Measurements from ENCODE around the gene C16orf95.

C16orf95 gene

DNA sequence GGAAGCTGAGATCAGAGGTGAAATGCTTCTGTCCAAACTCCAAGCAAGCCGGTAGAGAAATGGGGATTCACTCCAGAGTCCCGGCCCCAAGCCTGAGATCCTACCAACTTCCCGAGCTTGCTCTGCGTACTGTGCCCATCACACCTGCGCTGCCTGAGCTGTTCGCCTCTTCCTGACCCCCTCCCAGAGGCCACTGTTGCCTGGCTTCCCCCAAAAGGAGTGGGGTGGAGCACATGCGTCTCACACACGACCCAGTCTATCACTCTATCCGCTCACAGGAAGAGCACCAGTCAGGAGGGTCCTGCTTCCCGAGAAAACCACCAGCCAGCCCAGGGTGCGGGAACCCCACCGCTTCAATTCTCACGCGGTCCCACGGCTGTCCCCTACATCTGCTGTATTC is 13.5 kb upstream of the C16orf95 start:
- DNase-seq: no peak

DNA sequence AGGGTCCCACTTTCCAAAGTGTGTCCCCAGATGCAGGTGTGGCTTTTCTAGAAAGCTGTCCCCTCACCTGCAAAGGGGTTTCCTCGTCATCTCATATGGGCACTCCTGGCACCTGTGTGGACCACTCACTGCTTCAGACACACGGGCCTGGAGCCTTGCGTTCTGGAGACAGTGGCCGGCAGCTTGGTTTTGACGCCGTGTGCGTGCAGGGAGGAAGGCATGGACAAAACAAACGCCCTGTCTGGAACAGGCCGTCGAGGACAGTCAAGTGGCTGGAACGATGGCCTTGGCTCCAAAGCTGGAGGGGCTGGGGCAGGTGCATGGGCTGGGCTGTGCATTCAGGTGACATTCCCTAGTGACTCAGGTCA is 13.0 kb upstream of the C16orf95 start:
- DNase-seq: no peak

DNA sequence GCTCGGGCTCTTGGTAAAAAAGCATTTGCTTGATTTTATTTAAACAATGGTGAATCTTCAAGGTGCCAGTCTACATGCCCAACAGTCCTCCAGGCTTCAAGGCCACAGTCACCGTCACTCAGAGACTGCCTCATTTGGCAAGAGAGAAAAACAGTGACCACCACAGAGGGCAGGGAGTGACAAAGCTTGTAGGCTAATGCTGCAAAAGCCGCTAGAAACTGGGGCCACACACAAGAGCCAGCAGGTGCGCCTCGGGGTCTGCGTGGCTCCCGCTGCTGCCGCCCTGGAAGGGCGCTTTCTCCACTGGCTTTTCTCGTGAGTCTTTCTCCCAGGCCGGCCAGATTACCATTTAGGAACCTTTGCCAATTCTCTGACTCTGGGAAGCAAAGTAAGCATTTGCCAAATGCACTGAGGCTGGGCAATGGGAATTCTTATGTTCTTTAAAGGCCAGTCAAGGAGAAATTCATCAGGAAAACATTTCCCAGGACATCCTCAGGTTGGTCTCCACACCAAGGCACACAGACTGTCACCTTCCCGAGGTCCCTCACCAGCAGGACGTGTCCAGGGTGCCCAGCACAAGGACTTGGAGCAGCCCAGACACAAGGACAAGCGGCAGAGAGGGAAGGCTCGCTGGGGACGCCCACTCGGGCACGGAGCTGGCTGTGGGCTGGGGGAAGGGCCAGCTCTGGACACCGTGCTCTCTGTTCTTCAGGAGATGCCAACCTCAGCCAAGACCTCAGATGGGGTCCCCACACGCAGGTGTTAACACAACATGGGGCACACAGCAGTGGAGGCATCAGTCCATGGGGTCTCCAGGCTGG is 12.5 kb upstream of the C16orf95 start:
- no peak for DNase-seq

DNA sequence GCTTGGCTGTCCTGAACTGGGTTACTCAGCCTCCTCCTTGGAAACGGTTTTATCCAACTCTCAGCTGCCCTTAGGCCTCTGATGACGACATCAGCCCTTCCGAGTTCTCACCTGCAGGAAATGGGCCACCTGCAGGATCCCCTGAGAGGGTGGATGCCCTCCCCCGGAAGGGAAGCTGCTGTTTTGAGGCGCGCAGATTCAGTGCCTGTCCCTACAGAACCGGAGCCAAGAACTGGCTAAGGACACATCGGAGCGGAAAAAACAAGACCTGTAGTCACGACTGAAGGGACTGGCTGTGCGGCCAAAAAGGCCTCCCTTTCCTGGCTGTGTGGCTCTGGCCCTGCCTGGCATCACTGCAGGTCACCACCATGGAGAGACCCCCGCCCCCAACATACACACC is 11.7 kb upstream of the C16orf95 start:
- no peak for DNase-seq

DNA sequence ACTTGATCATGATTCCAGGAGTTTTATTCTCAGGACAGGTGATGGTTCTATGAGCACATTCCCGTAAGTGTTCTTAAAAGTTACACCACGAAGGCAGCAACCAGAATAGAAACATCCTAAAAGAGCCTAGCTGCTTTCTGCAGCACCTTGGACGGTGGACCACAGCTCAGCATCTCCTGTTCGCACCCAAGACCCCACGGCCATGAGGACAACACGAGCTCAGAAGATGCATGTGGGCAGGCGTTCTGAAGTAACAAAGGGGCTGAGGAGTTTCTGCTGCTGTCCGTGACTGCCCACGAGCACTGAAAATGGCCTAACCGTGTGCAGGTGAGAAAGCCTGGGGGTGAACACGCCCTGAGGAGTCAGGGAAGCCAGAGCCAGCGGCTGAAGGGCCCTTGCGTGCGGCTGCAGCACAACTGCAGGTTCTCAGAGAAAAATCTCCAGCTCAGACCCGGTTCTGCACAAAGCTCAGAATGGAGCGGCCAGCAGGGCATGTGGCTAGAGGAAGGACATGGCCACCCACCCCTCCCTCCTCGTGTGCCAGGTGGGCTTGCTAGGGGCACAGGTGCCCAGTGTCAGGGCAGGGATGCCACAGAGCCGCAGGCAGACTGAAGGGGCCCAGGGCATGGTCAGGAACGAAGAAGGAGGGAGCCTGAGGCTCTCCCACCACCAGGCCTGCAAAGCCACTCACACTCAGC is 10.8 kb upstream of the C16orf95 start:
- no peak for DNase-seq

DNA sequence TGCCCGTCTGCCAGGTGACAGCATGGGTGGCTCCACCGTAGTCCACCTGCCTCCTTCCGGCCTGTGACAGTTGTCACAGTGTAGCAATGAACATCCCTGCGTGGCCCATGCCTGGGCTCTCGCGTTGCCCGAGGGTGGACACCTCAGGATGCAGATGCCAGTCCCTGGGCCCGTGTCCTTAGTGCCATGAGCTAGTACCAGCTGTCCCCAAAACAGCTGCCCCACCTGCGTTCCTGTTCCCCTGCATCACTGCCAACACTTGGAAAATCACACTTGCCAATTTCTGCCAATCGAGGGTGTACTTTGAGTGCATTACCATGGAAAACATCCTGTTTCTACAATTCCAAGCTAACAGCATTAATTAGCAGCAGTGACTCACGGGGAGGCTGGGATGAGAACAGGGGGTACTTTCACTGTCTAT is 9.0 kb upstream of the C16orf95 start:
- no peak for DNase-seq

DNA sequence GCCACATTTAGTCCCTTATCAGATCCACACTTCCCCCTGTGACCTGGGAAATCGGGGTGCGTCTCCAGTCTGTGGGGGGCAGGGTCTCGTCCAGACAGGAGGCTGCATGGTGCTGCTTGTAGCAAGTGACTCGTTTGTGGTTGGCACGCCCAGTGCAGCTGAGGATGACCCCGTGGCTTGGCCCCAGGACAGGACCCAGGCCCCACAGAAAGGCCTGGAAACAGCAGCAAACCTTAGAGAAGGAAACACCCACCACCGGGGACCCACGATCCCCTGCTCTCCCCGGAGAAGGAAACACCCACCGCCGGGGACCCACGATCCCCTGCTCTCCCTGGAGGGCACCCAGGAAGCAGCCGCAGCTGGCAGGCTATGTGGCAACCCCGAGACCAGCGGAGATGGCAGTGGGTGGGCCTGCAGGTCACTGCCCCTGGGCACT is 8.2 kb upstream of the C16orf95 start:
- no peak for DNase-seq

DNA sequence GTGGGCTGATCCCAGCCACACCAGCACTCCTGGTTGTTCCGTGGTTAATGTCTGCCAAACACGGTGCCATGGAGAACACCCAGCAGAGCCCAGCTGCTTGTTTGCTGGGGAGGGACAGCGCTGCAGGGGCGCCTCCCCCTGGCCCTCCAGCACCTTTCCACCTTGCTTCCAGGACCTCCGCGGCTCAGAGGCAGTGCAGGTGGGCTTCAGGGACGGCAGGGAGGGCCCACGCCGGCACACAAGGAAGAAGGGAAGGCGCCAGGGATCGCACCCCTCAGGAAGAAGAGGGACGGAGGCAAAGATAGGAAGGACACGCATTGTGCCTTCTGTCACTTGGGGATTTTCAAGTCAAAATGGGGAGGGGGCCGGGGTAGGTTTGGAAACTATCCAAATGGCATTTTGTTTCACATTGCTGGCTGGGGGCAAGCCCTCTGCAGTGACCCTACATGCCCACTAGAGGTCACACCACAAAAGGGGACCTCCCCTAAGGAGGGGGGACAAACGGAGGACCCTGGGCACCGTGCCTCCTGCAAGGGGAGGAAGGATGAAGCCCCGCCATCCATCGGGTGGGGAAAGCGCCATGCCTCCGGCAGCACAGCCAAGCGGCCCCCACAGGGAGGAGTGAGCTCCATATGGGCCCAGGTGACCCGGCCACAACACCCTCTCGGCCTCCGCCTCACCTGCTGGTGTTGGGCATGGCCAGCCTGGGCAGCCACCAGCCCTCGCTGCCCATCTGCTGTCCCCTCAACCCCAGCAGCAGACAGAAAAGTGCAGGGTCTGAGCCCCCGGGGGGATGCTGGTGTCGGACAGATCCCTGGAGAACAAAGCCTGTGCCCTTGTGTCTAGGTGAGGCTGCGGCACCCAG is 7.5 kb upstream of the C16orf95 start:
- DNase-seq: peak; percentile 46

DNA sequence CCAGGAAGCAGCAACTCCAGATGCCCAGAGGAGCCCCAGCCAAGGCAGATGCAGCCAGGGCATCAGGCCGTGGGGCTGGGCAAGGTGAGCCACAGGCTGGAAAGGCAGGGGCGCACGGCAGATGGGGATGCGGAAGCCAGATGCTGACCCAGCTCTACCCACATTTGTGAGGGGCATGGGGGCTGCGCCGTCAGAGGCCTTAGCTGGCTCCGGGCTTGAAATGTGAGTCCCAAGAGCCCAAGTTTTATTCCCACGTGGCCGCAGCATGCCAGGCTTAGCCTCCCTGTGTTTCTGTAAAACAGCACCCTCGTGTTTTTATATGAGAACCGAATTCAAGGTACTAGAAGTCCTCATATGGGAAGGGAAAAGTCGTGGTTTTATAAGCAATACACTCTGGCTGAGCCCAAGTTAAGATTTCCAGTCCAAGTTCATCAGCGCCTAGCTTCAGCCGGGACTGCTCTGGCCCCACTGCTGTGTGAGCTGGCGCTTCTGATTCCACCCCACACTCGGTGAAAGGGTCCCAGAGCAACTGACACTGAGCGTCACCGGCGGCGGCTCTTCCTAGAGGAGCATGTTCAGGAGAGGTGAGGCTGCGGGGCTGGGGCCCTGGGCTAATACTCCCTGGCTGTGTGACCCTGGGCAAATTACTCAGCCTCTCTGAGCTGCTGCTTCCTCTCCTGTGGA is 6.7 kb upstream of the C16orf95 start:
- DNase-seq: no peak

DNA sequence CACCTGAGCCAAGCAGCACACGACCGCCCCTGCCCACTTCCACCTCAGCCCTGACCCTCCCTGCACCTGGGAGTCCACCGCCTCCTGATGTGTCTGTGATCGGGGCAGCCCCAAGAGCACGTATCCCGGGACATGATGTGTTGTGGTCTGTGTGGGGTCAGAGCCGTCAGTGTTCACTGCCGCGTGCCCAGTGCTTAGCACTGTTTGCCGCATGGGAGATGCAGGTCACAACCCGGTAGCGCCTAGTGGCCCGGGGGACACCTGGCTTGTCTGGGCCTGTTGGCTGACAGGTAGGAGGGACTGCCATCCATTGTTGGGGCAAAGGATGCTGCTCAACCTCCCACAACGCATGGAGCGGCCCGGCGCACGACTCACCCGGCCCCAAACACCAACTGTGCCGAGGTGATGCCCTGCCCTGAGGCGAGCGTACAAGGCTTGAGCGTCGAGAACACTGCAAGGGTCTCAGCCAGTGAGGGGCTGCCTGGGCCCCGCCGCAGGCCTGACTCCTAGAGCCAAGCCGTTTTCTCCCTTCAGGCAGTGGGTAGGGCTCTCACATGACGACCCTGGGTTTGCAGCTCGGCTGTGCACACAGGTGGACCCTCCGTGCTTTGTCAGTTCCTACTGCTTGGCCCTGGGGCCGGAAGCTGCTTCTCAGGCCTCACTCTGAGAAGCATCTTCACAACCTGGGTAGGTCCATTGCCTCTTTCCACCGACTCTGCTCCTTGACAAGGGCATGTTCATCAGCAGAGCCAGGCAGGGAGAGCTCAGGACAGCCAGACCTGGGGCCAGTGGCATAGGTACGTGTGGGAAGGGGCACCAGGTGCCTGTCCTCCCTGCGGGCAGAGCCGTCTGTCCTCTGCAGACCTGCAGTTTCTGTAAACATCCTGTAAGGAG is 5.9 kb upstream of the C16orf95 start:
- DNase-seq: no peak

DNA sequence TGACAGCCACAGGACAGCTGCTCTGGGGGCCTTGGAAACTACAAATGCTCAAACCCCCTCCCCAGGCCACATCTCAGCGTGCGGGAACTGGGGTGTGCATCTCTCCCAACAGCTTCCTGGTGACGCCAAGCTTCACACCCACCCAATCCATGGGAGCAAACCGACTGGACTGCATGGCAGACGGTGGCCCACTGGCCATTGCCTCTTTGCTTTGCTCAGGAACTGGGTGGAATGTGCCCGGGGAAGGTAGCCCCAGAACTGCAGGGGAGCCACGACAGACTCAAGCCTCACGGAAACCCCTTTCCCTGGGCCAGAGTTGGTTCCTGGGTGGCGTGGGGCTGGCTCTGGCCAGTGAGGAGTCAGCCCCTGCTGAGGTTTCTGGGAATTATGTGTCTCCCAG is 5.2 kb upstream of the C16orf95 start:
- DNase-seq: no peak

DNA sequence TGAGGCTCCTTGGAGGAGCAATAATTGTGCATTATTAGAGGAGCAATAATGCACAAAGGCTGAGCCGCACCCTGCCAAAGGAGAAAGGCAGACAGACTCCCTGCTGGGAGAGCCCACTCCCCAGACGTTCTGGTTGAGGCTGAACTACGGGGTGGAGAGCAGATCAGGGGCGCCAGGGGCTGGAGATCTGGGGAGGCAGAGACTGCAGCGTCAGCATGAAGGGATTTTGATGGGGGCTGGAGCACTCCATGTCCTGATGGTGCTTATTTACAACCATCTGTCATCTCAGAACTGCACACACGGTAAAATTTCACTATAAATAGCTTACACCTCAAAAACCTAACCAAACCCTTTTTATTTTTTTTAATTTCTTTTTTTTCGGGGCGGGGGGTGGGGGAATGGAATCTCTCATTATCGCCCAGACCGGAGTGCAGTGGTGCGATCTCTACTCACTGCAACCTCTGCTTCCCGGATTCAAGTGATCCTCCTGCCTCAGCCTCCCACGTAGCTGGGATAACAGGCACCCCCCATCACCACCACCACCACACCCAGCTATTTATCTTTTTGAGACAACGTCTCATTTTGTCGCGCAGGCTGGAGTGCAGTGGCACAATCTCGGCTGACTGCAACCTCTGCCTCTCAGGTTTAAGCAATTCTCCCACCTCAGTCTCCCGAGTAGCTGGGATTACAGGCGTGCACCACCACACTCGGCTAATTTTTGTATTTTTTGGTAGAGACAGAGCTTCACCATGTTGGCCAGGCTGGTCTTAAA is 4.3 kb upstream of the C16orf95 start:
- DNase-seq: no peak

DNA sequence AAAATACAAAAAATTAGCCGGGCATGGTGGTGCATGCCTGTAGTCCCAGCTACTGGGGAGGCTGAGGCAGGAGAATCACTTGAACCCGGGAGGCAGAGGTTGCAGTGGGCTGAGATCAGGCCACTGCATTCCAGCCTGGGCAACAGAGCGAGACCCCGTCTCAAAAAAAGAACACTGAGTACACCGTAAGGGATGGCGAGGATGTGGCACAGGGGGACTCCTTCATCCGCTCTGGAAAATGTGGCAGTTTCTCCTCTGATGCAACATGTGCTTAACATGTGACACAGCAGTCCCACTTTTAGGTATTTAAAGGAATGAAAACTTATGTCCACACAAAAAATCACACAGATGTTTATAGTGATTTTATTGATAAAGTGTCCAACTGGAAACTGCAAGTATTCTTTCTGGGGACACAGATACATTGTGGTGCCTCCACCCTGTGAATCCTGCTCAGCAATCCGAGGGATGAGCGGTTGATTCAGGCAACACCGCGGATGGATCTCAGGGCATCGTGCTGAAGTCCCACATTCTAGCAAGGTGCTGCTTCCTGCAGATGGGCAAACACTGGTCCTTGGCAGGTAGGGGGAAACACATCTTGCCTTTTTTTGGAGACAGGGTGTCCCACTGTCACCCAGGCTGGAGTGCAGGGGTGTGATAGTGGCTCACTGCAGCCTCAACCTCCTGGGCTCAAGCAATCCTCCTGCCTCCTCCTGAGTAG is 3.5 kb upstream of the C16orf95 start:
- no peak for DNase-seq

DNA sequence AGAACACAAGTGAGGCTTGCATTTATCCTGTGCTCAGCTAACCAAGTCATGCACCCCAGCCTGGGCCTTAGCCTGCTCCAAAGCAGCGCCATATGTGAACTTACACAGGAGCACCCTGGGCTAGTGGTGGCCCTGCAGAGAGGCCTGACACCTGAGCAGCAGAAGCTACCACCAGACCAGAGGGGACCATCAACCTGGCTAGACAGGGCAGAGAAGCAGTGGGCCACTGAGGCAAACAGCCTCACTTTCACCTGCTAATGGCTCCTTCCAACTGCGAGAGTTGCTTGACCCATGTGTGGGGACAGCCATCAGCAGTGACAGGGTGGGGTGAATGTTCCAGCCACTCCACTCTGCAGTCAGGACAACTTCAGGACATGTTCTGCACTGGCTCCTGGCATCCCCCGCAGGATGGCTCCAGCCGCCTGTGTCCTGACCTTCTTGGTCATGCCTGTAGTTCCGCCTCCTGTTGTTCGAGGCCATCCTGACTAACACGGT is 2.9 kb upstream of the C16orf95 start:
- no peak for DNase-seq

DNA sequence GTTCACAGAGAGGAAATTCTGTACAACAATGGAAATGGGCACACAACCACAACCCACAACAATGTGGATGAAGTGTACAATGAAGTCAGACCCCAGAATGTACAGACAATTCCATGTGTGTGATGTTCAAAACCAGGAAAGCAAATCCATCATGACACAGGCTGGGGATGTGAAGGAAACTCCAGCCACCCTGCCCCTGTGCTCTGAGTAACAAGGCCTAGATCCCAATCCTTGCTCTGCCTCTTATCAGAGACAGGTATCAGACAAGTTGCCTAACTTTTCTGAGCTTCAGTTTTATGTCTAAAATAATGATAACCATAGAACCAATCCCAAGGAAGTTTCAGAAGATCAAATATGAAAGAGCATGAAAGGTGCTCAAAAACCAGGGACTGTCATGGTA is 1.8 kb upstream of the C16orf95 start:
- no peak for DNase-seq

DNA sequence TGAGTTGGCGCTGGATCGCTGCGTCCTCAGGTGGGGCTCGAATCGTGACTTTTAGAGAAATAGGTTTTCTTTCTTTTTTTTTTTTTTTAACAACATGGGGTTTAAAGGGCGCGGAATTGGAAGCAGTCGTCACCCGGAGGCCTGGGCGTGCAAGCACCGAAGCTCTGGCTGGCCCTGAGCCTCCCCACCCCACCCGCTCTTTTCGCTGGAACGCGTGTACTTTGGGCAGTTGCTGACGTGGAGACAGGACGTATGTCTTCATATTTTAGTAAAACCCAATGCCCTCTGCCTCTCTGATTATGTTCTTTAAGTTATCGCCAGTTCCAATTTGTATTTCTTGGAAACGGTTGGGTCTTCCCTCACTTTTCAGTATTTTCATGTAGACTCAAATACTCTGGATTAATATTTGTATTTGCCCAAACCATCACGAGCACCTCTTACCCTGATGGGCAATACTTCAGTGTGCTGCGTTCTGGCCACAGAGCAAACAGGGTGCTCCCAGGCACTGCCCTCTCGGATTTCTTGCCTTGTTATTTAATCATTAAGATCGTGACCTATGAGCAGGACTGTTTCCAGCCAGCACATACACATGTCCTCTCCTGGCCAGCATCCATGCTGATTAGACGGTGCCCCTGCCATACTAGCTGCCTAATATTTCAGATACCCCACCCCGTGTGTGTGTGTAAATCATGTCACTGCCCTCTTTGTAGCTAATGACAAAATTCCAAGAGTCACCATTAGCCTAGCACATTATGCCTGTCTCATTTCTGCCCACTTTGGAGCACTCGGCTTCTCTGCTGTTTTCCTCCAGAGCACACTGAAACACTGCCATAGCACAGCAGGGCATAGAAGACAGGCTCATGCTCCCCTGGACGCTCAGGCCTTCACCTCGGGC is 805 bp upstream of the C16orf95 start:
- DNase-seq: no peak

DNA sequence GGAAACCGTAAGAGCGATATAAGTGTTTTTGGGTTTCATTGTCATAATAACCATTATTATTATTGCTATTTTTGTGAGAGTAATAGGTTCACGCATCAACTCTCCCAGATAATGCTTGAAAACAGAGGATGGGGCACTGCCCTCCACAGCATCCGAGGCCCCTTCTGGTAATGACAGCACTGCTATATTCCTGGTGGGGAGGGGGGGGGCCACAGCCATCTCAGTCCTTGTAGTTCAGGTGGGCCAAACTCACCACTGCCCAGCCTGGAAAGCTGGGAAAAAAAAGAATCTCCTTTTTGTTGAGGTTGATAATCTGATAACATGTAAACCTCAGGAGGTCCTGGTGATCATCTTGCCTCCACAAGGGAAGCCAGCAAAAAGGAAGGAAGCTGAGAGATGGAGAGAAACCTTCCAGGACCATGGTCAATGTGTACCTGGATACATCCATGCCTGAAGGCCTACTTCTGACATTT is 706 bp downstream of the C16orf95 start:
- no peak for DNase-seq

DNA sequence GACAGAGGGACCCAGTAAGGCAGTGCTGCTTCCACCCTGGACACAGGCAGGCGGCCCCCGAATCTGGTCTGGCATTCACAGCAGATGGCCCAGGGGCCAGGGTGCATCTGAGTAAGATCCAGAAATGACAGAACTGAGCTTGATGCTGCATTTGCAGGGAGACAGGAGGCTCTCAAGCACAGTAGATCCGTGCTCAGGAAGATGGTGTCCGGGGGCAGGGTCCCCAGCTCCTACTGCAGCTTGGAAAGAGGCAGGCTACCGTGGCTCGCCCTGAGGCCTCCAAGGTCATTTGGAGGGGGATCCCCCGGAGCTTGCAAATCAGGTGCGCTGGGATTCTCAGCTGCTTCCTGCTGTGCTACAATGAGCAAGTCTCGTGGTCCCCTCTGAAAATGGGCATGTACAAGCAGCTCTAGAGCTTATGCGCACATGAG is 2.2 kb downstream of the C16orf95 start:
- DNase-seq: no peak

DNA sequence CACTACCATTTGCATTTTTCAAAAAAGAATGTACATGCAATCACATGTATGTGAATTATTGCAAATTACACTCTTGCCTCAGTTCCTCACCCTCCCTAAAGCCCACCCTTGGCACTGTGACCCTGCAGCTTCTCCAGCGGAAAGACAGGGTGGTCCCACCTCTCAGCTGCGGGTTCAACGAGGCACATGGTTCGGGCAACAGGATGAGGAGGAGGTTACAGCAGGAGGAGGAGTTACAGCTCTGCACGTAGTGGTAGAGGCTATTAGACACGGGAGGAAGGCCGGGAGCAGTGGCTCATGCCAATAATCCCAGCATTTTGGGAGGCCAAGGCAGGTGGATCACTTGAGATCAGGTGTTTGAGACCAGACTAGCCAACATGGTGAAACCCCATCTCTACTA is 5.2 kb downstream of the C16orf95 start:
- DNase-seq: no peak

Measured in CD4-positive, alpha-beta T cell treated with Interleukin-15 for 1 hour (primary cell).